HCT116 (cell line): ENCODE measurements around the gene CNTNAP5. TPM values are rescaled to one million over a fixed set of nuclear protein-coding genes. Genes with fewer than 3 reads are reported as not detected.

Source experiments
- ATAC-seq: fragments of 200-7000 bp; cut with Tn5 transposase; 2 replicates; pipeline ENCODE4 v1.9.1; 2020; ENCODE audit warnings: mild to moderate bottlenecking, moderate library complexity
- BruUV-seq: library from RNA; stranded (reverse); fragments of 400-500 nt; replicated peaks from 2 replicates; lab custom pipeline; 2021; lab: Mats Ljungman, UMichigan
- CTCF ChIA-PET: fragments of 300-600 bp; sonication (Branson Sonifier 250); formaldehyde crosslinking; loops from one replicate; lab custom pipeline; 2021; ENCODE audit warnings: antibody characterized with exemption; lab: Charles Lee
- POLR2A ChIA-PET: fragments of 300-600, 350-600 bp; sonication (Branson Sonifier 250); formaldehyde crosslinking; loops from one replicate; lab custom pipeline; 2021; ENCODE audit warnings: antibody characterized with exemption; lab: Charles Lee
- RAD21 ChIA-PET, 2 experiments: fragments of 300-600 bp; sonication (Branson Sonifier 250); formaldehyde crosslinking; loops; one replicate each; lab custom pipeline; 2023; ENCODE audit warnings: low total read pairs in 2 of 2; ENCODE audit not compliant: uncharacterized antibody in 2 of 2, unreplicated experiment in 2 of 2, low non-redundant PET in 1 of 2; lab: Charles Lee
- DNase-seq: peaks from one replicate; pipeline ENCODE4 v3.0.0-alpha.2; 2010; ENCODE audit warnings: low read depth, low spot score
- H2AFZ ChIP-seq: fragments of 200-600 bp; shearing (Covaris generic), sonication (generic); 2 replicates; pipeline ENCODE4 v1.6.1; 2017; ENCODE audit warnings: low read depth, mixed run types, mixed read lengths, antibody characterized with exemption, low read length; ENCODE audit not compliant: poor library complexity, severe bottlenecking
- H3K27ac ChIP-seq: 2 replicates; pipeline ENCODE4 v1.5.1; 2012; ENCODE audit warnings: low read depth, low read length
- H3K27me3 ChIP-seq: fragments of 200-600 bp; sonication (generic); 2 replicates; pipeline ENCODE4 v1.6.1; 2016; ENCODE audit warnings: mixed run types, low read length, mixed read lengths; ENCODE audit not compliant: insufficient read depth
- H3K36me3 ChIP-seq, 2 experiments: fragments of 200-500 bp in 1 of 2; fragments of 200-600 bp in 1 of 2; sonication (Bioruptor generic) in 1 of 2; sonication (generic) in 1 of 2; 2 replicates each; pipeline versions ENCODE4 v1.5.1 to v1.6.1; 2014 to 2016; ENCODE audit warnings: low read length in 2 of 2, inconsistent platforms in 1 of 2, mixed read lengths in 1 of 2, mixed run types in 1 of 2; ENCODE audit not compliant: insufficient read depth in 2 of 2, control insufficient read depth in 1 of 2
- H3K4me1 ChIP-seq, 2 experiments: fragments of 200-600 bp in 1 of 2; sonication (generic) in 1 of 2; 2 replicates each; pipeline versions ENCODE4 v1.5.1 to v1.6.1; 2012 to 2017; ENCODE audit warnings: low read length in 2 of 2, inconsistent platforms in 1 of 2, mild to moderate bottlenecking in 1 of 2, mixed read lengths in 1 of 2, mixed run types in 1 of 2, moderate library complexity in 1 of 2; ENCODE audit not compliant: insufficient read depth in 2 of 2, control insufficient read depth in 1 of 2
- H3K4me2 ChIP-seq: fragments of 200-600 bp; sonication (generic); 2 replicates; pipeline ENCODE4 v1.6.1; 2017; ENCODE audit warnings: mixed run types, low read length, mixed read lengths
- H3K4me3 ChIP-seq, 2 experiments: fragments of 200-600 bp in 1 of 2; sonication (generic) in 1 of 2; replicated peaks in 1 of 2; 2 replicates each; pipeline ENCODE4 v1.5.1; 2011 to 2016; ENCODE audit warnings: low read length in 2 of 2, control low read depth in 1 of 2, low read depth in 1 of 2, mild to moderate bottlenecking in 1 of 2, mixed read lengths in 1 of 2, mixed run types in 1 of 2
- H3K79me2 ChIP-seq: fragments of 200-600 bp; sonication (generic); 2 replicates; pipeline ENCODE4 v1.6.1; 2017; ENCODE audit warnings: mild to moderate bottlenecking, mixed run types, low read length, moderate library complexity, mixed read lengths; ENCODE audit not compliant: insufficient read depth
- H3K9ac ChIP-seq: fragments of 200-600 bp; sonication (generic); 2 replicates; pipeline ENCODE4 v1.6.1; 2016; ENCODE audit warnings: low read length, mixed read lengths
- H3K9me2 ChIP-seq: fragments of 200-600 bp; sonication (generic), shearing (Covaris generic); 2 replicates; pipeline ENCODE4 v1.6.1; 2017; ENCODE audit warnings: mixed run types, mild to moderate bottlenecking, moderate library complexity; ENCODE audit not compliant: insufficient read depth
- H3K9me3 ChIP-seq, 2 experiments: fragments of 200-500 bp in 1 of 2; fragments of 200-600 bp in 1 of 2; sonication (Bioruptor generic) in 1 of 2; sonication (generic) in 1 of 2; 2 replicates each; pipeline ENCODE4 v1.6.1; 2014 to 2017; ENCODE audit warnings: low read length in 2 of 2, mixed read lengths in 2 of 2, inconsistent platforms in 1 of 2, low read depth in 1 of 2, mild to moderate bottlenecking in 1 of 2, mixed run types in 1 of 2, moderate library complexity in 1 of 2; ENCODE audit not compliant: control insufficient read depth in 1 of 2, insufficient read depth in 1 of 2
- H4K20me1 ChIP-seq: fragments of 200-600 bp; sonication (generic), shearing (Covaris generic); 2 replicates; pipeline ENCODE4 v1.6.1; 2017; ENCODE audit warnings: mixed run types, mild to moderate bottlenecking, moderate library complexity; ENCODE audit not compliant: insufficient read depth
- CBX3 ChIP-seq: IDR thresholded peaks from 2 replicates; pipeline ENCODE4 v1.6.1; 2012; ENCODE audit warnings: low read depth
- CEBPB ChIP-seq: IDR thresholded peaks from 2 replicates; pipeline ENCODE4 v1.6.1; 2012; ENCODE audit warnings: low read depth
- EGR1 ChIP-seq: IDR thresholded peaks from 2 replicates; pipeline ENCODE4 v1.6.1; 2012; ENCODE audit warnings: low read depth
- ELF1 ChIP-seq: IDR thresholded peaks from 2 replicates; pipeline ENCODE4 v1.6.1; 2012; ENCODE audit warnings: low read depth, borderline replicate concordance
- EZH2 ChIP-seq: fragments of 200-600 bp; sonication (generic); IDR thresholded peaks from 2 replicates; pipeline ENCODE4 v1.6.1; 2017; ENCODE audit warnings: antibody characterized with exemption, mixed run types
- FOSL1 ChIP-seq: IDR thresholded peaks from 2 replicates; pipeline ENCODE4 v1.6.1; 2012; ENCODE audit warnings: low read depth
- JUND ChIP-seq: IDR thresholded peaks from 2 replicates; pipeline ENCODE4 v1.6.1; 2012
- POLR2A ChIP-seq: IDR thresholded peaks from 2 replicates; pipeline ENCODE4 v1.7.0; 2011; ENCODE audit warnings: borderline replicate concordance; ENCODE audit not compliant: insufficient read depth, insufficient read length; ENCODE audit errors: extremely low read depth
- POLR2AphosphoS5 ChIP-seq: IDR thresholded peaks from 2 replicates; pipeline ENCODE4 v1.6.1; 2011; ENCODE audit warnings: mild to moderate bottlenecking, low read depth, low read length, moderate library complexity
- REST ChIP-seq: IDR thresholded peaks from 2 replicates; pipeline ENCODE4 v1.6.1; 2012; ENCODE audit warnings: low read depth
- SIN3A ChIP-seq: IDR thresholded peaks from 2 replicates; pipeline ENCODE4 v1.6.1; 2012; ENCODE audit warnings: low read depth
- SP1 ChIP-seq: IDR thresholded peaks from 2 replicates; pipeline ENCODE4 v1.6.1; 2012; ENCODE audit warnings: low read depth
- SRF ChIP-seq: IDR thresholded peaks from 2 replicates; pipeline ENCODE4 v1.6.1; 2012; ENCODE audit warnings: low read depth
- TCF7L2 ChIP-seq: IDR thresholded peaks from 2 replicates; pipeline ENCODE4 v1.7.0; 2011; ENCODE audit warnings: borderline replicate concordance, inconsistent platforms; ENCODE audit not compliant: insufficient read depth, insufficient read length; ENCODE audit errors: extremely low read depth
- ZBTB33 ChIP-seq: IDR thresholded peaks from 2 replicates; pipeline ENCODE4 v1.6.1; 2011; ENCODE audit warnings: mild to moderate bottlenecking, low read length, moderate library complexity; ENCODE audit not compliant: insufficient replicate concordance; ENCODE audit errors: extremely low read depth
- ZNF274 ChIP-seq: fragments of 200-500 bp; sonication (Bioruptor generic); IDR thresholded peaks from 2 replicates; pipeline ENCODE4 v1.6.1; 2014; ENCODE audit warnings: mild to moderate bottlenecking, low read depth, low read length, inconsistent platforms
- intact Hi-C: fragments of 100-400 bp; cut with micrococcal nuclease; formaldehyde crosslinking; loops from 2 replicates; pipeline ENCODE4 v1.10.0; 2022
- total RNA-seq: library from RNA; stranded (reverse); gene quantifications from one replicate; pipeline ENCODE4 v1.2.1, GENCODE V29; 2021; ENCODE audit not compliant: unreplicated experiment

CNTNAP5 gene
- total RNA-seq, 1 experiment from 2014 or later: not detected

GRCh38 chr2:124520953-124521352 lies 495.9 kb downstream of the CNTNAP5 start:
- no peaks in the 10 kb centered on the region for H3K27me3 ChIP-seq
- intact Hi-C loops: no loop called here
- no TSS peak for BruUV-seq
- CTCF ChIA-PET: no interaction called here
- H3K27ac ChIP-seq: no peak overlapping the region
- H3K9ac ChIP-seq: no peak overlapping the region
- no peak for DNase-seq
- no peak overlapping the region for H2AFZ ChIP-seq
- H3K4me3 ChIP-seq: no peak overlapping the region
- TF ChIP-seq POLR2A: no peak
- TF ChIP-seq FOSL1: no peak
- TF ChIP-seq JUND: no peak
- no peak for TF ChIP-seq SP1
- no peaks in the 10 kb centered on the region for H3K9me2 ChIP-seq
- H3K79me2 ChIP-seq: no peaks in the 10 kb centered on the region
- no peak overlapping the region for H3K4me2 ChIP-seq
- no peak for ATAC-seq
- POLR2A ChIA-PET: no interaction called here
- H3K4me1 ChIP-seq: no peaks in the 10 kb centered on the region
- RAD21 ChIA-PET: no interaction called here
- no peaks in the 10 kb centered on the region for H3K36me3 ChIP-seq
- H3K9me3 ChIP-seq: peaks cover 16 to 37% of the 10 kb centered on the region in 2 experiments; a peak in 3 of 4 replicates
- no peaks in the 10 kb centered on the region for H4K20me1 ChIP-seq

- no peak for DNase-seq
- ATAC-seq: no peak
- ChIA-PET RAD21 (no interaction called here), CTCF (no interaction called here), POLR2A (no interaction called here)
- Histone ChIP-seq H3K27me3 (no peaks in the 10 kb centered on the region), H3K4me2 (no peak overlapping the region), H3K27ac (no peak overlapping the region), H2AFZ (no peak overlapping the region), H4K20me1 (no peaks in the 10 kb centered on the region), H3K36me3 (no peaks in the 10 kb centered on the region), H3K79me2 (no peaks in the 10 kb centered on the region), H3K9me3 (peaks cover 10 to 25% of the 10 kb centered on the region in 2 experiments; a peak in 2 of 4 replicates), H3K9me2 (no peaks in the 10 kb centered on the region), H3K9ac (no peak overlapping the region), H3K4me3 (no peak overlapping the region), H3K4me1 (no peaks in the 10 kb centered on the region)
- no peak for TF ChIP-seq POLR2A
- TF ChIP-seq POLR2AphosphoS5: no peak
- TF ChIP-seq ELF1: no peak
- TF ChIP-seq ZNF274: no peak
- no peak for TF ChIP-seq CBX3
- TF ChIP-seq REST: no peak
- TF ChIP-seq SRF: no peak
- TF ChIP-seq ZBTB33: no peak
- TF ChIP-seq EGR1: no peak
- no peak for TF ChIP-seq CEBPB
- TF ChIP-seq EZH2: no peak
- no peak for TF ChIP-seq TCF7L2
- no peak for TF ChIP-seq FOSL1
- no peak for TF ChIP-seq SIN3A
- no TSS peak for BruUV-seq
- intact Hi-C loops: no loop called here
Measured at GRCh38 chr2:124523096-124523495, 498.0 kb downstream of the CNTNAP5 start.
